Measurements from ENCODE around the gene KIFC3.

- TF ChIP-seq CTCF (IDR thresholded peaks at IDR 0.05) = no peak
- TF ChIP-seq POLR2A (IDR thresholded peaks at IDR 0.05; ENCODE audit: low read depth) = no peak
Observed at GRCh38 chr16:57828272-57829161, 26.2 kb upstream of the KIFC3 start.
